ENCODE data around the gene DENND5B. TPM values are rescaled to one million over a fixed set of nuclear protein-coding genes. Genes with fewer than 3 reads are reported as not detected.
"Not testable (repeated sequence)": the region's sequence is repeated elsewhere in the genome, so short reads cannot be mapped to it uniquely, and the experiment has no call there.

Gene DENND5B
- total and polyA plus RNA-seq, 10 donors, result 4.5 to 42.5 (median 24.6) TPM

GRCh38 chr12:31477687-31478086, 113.2 kb downstream of the DENND5B start:
- Histone ChIP-seq H3K27ac (no peak overlapping the region), H3K4me1 (peaks cover 0 to 52% (median 15%) of the 10 kb centered on the region in 6 donors), H3K27me3 (replicated peaks in 1 of 7) (no peaks in the 10 kb centered on the region), H3K4me3 (no peak overlapping the region), H3K9me3 (no peaks in the 10 kb centered on the region), H3K36me3 (peaks cover 0 to 13% (median 0%) of the 10 kb centered on the region in 6 donors)
- DNase-seq, result no peak
- intact Hi-C loops (cut with DNase I; ENCODE audit: low total_unique reads), result no loop called here
- TF ChIP-seq POLR2AphosphoS5 (IDR thresholded peaks at IDR 0.05) (no peak), CTCF (IDR thresholded peaks at IDR 0.05 in 8 of 11, conservative IDR thresholded peaks at IDR 0.05 in 3 of 11) (no peak), POLR2A (IDR thresholded peaks at IDR 0.05) (no peak)

- TF ChIP-seq POLR2AphosphoS5 (IDR thresholded peaks at IDR 0.05) (no peak), POLR2A (IDR thresholded peaks at IDR 0.05) (no peak), CTCF (IDR thresholded peaks at IDR 0.05 in 8 of 11, conservative IDR thresholded peaks at IDR 0.05 in 3 of 11) (no peak)
- Histone ChIP-seq H3K9me3 (no peaks in the 10 kb centered on the region), H3K27me3 (replicated peaks in 1 of 7) (no peaks in the 10 kb centered on the region), H3K4me3 (no peak overlapping the region), H3K4me1 (peaks cover 0 to 52% (median 15%) of the 10 kb centered on the region in 6 donors), H3K36me3 (peaks cover 0 to 13% (median 0%) of the 10 kb centered on the region in 6 donors), H3K27ac (no peak overlapping the region)
- WGBS, 5 donors, result 88 to 95% (median 89%) methylated on average over 4 of the region's 4 CpGs
- intact Hi-C loops (cut with DNase I; ENCODE audit: low total_unique reads), result no loop called here
- DNase-seq, result no peak
These were observed 114.5 kb downstream of the DENND5B start for GRCh38 chr12:31476437-31476836.

GRCh38 chr12:31475610-31476009, 115.3 kb downstream of the DENND5B start:
- intact Hi-C loops (cut with DNase I; ENCODE audit: low total_unique reads); H3K9me3 ChIP-seq: not testable (repeated sequence)

GRCh38 chr12:31474751-31475150, 116.2 kb downstream of the DENND5B start:
- no peak for DNase-seq
- Histone ChIP-seq H3K27ac (no peak overlapping the region), H3K27me3 (replicated peaks in 1 of 7) (no peaks in the 10 kb centered on the region), H3K36me3 (peaks cover 0 to 13% (median 0%) of the 10 kb centered on the region in 6 donors), H3K4me1 (peaks cover 0 to 38% (median 10%) of the 10 kb centered on the region in 6 donors), H3K9me3 (no peaks in the 10 kb centered on the region), H3K4me3 (no peak overlapping the region)
- no peak for TF ChIP-seq CTCF (IDR thresholded peaks at IDR 0.05 in 8 of 11, conservative IDR thresholded peaks at IDR 0.05 in 3 of 11)
- no peak for TF ChIP-seq POLR2AphosphoS5 (IDR thresholded peaks at IDR 0.05)
- TF ChIP-seq POLR2A (IDR thresholded peaks at IDR 0.05), result no peak
- WGBS, 5 donors, result 94 to 99% (median 95%) methylated on average over 2 of the region's 2 CpGs
- intact Hi-C loops (cut with DNase I; ENCODE audit: low total_unique reads), result no loop called here

More at GRCh38 chr12:31475610-31476009, 115.3 kb downstream of the DENND5B start:
- not testable (repeated sequence) for H3K27ac ChIP-seq; H3K27me3 ChIP-seq (replicated peaks in 1 of 7); DNase-seq; H3K4me3 ChIP-seq
- WGBS, 5 donors, result 83 to 93% (median 87%) methylated on average over 7 of the region's 7 CpGs
- Histone ChIP-seq H3K36me3 (peaks cover 0 to 13% (median 0%) of the 10 kb centered on the region in 6 donors), H3K4me1 (peaks cover 0 to 46% (median 14%) of the 10 kb centered on the region in 6 donors)

GRCh38 chr12:31471823-31472222, 119.1 kb downstream of the DENND5B start:
- TF ChIP-seq CTCF (IDR thresholded peaks at IDR 0.05 in 8 of 11, conservative IDR thresholded peaks at IDR 0.05 in 3 of 11) (no peak), POLR2A (IDR thresholded peaks at IDR 0.05) (no peak), POLR2AphosphoS5 (IDR thresholded peaks at IDR 0.05) (no peak)
- Histone ChIP-seq H3K27ac (no peak overlapping the region), H3K4me1 (peaks cover 0 to 12% (median 0%) of the 10 kb centered on the region in 6 donors), H3K27me3 (replicated peaks in 1 of 7) (no peaks in the 10 kb centered on the region), H3K4me3 (no peak overlapping the region), H3K9me3 (no peaks in the 10 kb centered on the region), H3K36me3 (peaks cover 0 to 4% (median 0%) of the 10 kb centered on the region in 6 donors)
- 91 to 97% (median 95%) methylated on average over 7 of the region's 7 CpGs for WGBS, 5 donors
- intact Hi-C loops (cut with DNase I; ENCODE audit: low total_unique reads), result no loop called here
- no peak for DNase-seq
